Mammary epithelial cell (primary cell): Measurements from ENCODE around the gene HSDL1.
"Not testable (repeated sequence)": the region's sequence is repeated elsewhere in the genome, so short reads cannot be mapped to it uniquely, and the experiment has no call there.

ENCODE experiments used
- CTCF ChIP-seq, 2 donors: IDR thresholded peaks in 1 of 2; conservative IDR thresholded peaks in 1 of 2; 2 replicates each; pipeline ENCODE4 v1.5.1; 2011 to 2012; ENCODE audit warnings: inconsistent platforms in 2 of 2, low read length in 2 of 2, mild to moderate bottlenecking in 2 of 2, control low read depth in 1 of 2, low read depth in 1 of 2; ENCODE audit not compliant: insufficient read depth in 1 of 2; ENCODE audit errors: extremely low read depth in 1 of 2
- EZH2 ChIP-seq: IDR thresholded peaks from 2 replicates; pipeline ENCODE4 v1.6.1; 2012; ENCODE audit warnings: low read length, inconsistent platforms, borderline replicate concordance

DNA sequence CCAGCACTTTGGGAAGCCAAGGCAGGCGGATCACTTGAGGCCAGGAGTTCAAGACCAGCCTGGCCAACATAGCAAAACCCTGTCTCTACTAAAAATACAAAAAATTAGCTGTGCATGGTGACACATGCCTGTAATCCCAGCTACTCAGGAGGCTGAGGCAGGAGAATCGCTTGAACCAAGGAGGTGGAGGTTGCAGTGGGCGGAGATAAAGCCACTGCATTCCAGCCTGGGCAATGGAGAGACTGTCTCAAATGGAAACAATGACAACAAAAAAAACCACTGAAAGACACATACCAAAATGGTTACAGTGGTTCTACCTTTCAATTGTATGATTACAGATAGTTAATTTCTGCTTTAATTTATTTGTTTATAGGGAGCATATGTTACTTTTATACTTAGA lies 33.0 kb downstream of the HSDL1 start:
- TF ChIP-seq CTCF (conservative IDR thresholded peaks at IDR 0.05 in 1 of 2, IDR thresholded peaks at IDR 0.05 in 1 of 2; ENCODE audit: extremely low read depth in 1 of 2, insufficient read depth in 1 of 2, low read depth in 1 of 2, low read length in 2 of 2); EZH2: not testable (repeated sequence)
